DMS79 treated with DMSO at 0.1 percent for 48 hours (cell line): Measurements from ENCODE around the gene CBFA2T2.
"Not testable (repeated sequence)": the region's sequence is repeated elsewhere in the genome, so short reads cannot be mapped to it uniquely, and the experiment has no call there.

Experiments
- DNase-seq: peaks from one replicate; lab custom pipeline; 2025; lab: John Stamatoyannopoulos, UW

The CBFA2T2 gene

GRCh38 chr20:33490023-33490933 is at the start of gene CBFA2T2:
Gene CBFA2T2, plus strand, starts transcription at chr20:33490096. Its CDS starts 172 bp downstream, at chr20:33490268.
- peak; percentile 30 for DNase-seq

GRCh38 chr20:33440562-33440961 is 49.3 kb upstream of the CBFA2T2 start:
- DNase-seq = not testable (repeated sequence)

GRCh38 chr20:33441142-33441955 is 48.5 kb upstream of the CBFA2T2 start:
- DNase-seq = no peak

GRCh38 chr20:33442136-33443005 is 47.5 kb upstream of the CBFA2T2 start:
- no peak for DNase-seq

- peak; percentile 22 for DNase-seq
Measured at GRCh38 chr20:33443006-33443511, 46.8 kb upstream of the CBFA2T2 start.

- DNase-seq = peak; percentile 63
Measured at GRCh38 chr20:33443512-33444239, 46.2 kb upstream of the CBFA2T2 start, which contains the start of gene SNTA1. Gene SNTA1, minus strand, starts transcription at chr20:33443763. Its CDS starts 143 bp downstream, at chr20:33443620.

- DNase-seq = no peak
Measured at GRCh38 chr20:33444797-33445560, 44.9 kb upstream of the CBFA2T2 start.

- peak; percentile 49 for DNase-seq
Measured at GRCh38 chr20:33445881-33446625, 43.8 kb upstream of the CBFA2T2 start.

- no peak for DNase-seq
Measured at GRCh38 chr20:33450867-33451266, 39.0 kb upstream of the CBFA2T2 start.

- DNase-seq = peak; percentile 67
Measured at GRCh38 chr20:33456916-33457642, 32.8 kb upstream of the CBFA2T2 start.

GRCh38 chr20:33459599-33459998 is 30.3 kb upstream of the CBFA2T2 start:
- DNase-seq = no peak

GRCh38 chr20:33460711-33461110 is 29.2 kb upstream of the CBFA2T2 start:
- DNase-seq = no peak

- DNase-seq = no peak
Measured at GRCh38 chr20:33463332-33464101, 26.4 kb upstream of the CBFA2T2 start.

- not testable (repeated sequence) for DNase-seq
Measured at GRCh38 chr20:33464759-33465158, 25.1 kb upstream of the CBFA2T2 start.

- DNase-seq = no peak
Measured at GRCh38 chr20:33465481-33466302, 24.2 kb upstream of the CBFA2T2 start.

GRCh38 chr20:33466303-33466646 is 23.6 kb upstream of the CBFA2T2 start:
- no peak for DNase-seq

GRCh38 chr20:33470457-33470856 is 19.4 kb upstream of the CBFA2T2 start:
- no peak for DNase-seq
